ENCODE results near the gene PAOX. TPM values are rescaled to one million over a fixed set of nuclear protein-coding genes. Genes with fewer than 3 reads are reported as not detected.

PAOX gene
- total and polyA plus RNA-seq, 2 of the 13 experiments (the other 11 are each of a cell fraction or from before 2014, with no cell fraction given), result 0.49 to 0.77 TPM

DNA sequence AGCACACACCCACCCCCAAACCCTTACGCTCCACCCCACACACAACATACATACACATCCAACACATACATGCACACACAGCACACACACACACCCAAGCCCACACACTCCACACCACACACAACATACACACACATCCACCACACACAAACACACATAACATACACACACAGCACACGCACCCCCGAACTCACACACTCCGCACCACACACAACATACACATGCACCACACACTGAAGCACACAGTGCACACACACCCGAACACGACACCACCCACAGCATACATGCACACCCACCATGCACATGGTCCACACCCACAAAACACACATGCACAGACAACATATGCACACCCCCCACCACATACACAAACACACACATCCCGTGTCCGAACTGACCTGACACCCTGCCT lies 29.9 kb upstream of the PAOX start (continued):
- no peak for TF ChIP-seq ZNF547 (CRISPR knock-in tag; IDR thresholded peaks at IDR 0.05)
- TF ChIP-seq ZNF224 (CRISPR knock-in tag; IDR thresholded peaks at IDR 0.05), result no peak
- TF ChIP-seq KAT7 (CRISPR knock-in tag; IDR thresholded peaks at IDR 0.05; ENCODE audit: borderline replicate concordance), result no peak
- peak; percentile 57; the same call in 1 of the 2 replicates for TF ChIP-seq HNRNPL (IDR thresholded peaks at IDR 0.05; ENCODE audit: low read depth, low read length)
- TF ChIP-seq KMT2B (CRISPR knock-in tag; IDR thresholded peaks at IDR 0.05), result no peak
- TF ChIP-seq ZNF160 (CRISPR knock-in tag; IDR thresholded peaks at IDR 0.05), result no peak
- TF ChIP-seq, protein P1, sequence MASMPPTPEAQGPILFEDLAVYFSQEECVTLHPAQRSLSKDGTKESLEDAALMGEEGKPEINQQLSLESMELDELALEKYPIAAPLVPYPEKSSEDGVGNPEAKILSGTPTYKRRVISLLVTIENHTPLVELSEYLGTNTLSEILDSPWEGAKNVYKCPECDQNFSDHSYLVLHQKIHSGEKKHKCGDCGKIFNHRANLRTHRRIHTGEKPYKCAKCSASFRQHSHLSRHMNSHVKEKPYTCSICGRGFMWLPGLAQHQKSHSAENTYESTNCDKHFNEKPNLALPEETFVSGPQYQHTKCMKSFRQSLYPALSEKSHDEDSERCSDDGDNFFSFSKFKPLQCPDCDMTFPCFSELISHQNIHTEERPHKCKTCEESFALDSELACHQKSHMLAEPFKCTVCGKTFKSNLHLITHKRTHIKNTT (CRISPR knock-in tag; IDR thresholded peaks at IDR 0.05), result no peak
- no peak for TF ChIP-seq MTF1 (CRISPR knock-in tag; IDR thresholded peaks at IDR 0.05)
- TF ChIP-seq, protein P2, sequence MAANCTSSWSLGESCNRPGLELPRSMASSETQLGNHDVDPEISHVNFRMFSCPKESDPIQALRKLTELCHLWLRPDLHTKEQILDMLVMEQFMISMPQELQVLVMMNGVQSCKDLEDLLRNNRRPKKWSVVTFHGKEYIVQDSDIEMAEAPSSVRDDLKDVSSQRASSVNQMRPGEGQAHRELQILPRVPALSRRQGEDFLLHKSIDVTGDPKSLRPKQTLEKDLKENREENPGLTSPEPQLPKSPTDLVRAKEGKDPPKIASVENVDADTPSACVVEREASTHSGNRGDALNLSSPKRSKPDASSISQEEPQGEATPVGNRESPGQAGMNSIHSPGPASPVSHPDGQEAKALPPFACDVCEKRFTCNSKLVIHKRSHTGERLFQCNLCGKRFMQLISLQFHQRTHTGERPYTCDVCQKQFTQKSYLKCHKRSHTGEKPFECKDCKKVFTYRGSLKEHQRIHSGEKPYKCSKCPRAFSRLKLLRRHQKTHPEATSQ (CRISPR knock-in tag; IDR thresholded peaks at IDR 0.05; ENCODE audit: borderline replicate concordance), result no peak

DNA sequence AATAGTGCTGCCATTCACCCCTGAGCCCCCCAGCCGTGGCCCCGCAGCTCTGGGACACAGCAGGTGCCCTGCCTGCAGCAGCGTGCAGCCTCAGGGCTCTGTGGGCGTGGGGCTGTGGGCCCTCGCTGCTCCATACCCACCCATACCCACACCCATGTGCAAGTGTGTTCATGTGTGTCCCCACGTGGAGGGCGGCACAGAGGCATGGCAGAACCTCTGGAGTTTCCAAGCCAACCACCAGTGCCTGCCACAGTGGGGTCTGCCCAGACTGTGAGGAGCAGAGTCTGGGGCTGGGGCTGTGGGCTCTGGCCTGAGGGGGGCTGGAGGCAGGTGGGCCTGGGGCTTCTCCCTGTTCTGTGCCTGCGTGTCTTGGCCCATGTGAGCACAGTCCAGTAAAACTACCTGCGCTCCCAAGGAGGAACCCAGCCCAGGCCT lies 29.5 kb upstream of the PAOX start:
- H3K4me2 ChIP-seq (ENCODE audit: low read depth, low read length), result no peak overlapping the region
- intact Hi-C loops (cut with micrococcal nuclease; ENCODE audit: unreplicated experiment) (loop anchor here (1.0 kb wide), 1 partner anchor 21 kb away; no protein-coding TSS in a partner anchor), in situ Hi-C loops (cut with HindIII; ENCODE audit: extremely low pct_ligation_motif_present, low pct_unique_long_range_greater_than_20kb) (no loop called here)
- BruUV-seq (replicated peaks), result no TSS peak
- ChIA-PET CTCF (ENCODE audit: low intra/inter-chr PET ratio, low total read pairs) (no interaction called here), POLR2A (no interaction called here)
- no peaks in the 10 kb centered on the region for H3K79me2 ChIP-seq (ENCODE audit: insufficient read depth, low read length)
- H3K27ac ChIP-seq (ENCODE audit: extremely low read length, insufficient read depth, low read length), result no peak overlapping the region
- H3K4me1 ChIP-seq (ENCODE audit: insufficient read depth, low read length), result peaks cover 49% of the 10 kb centered on the region
- no peaks in the 10 kb centered on the region for H3K9me3 ChIP-seq (ENCODE audit: low read length)
- no peak for DNase-seq (ENCODE audit: low spot score)
- peaks cover 9% of the 10 kb centered on the region; the same call in 1 of the 2 replicates for H4K20me1 ChIP-seq (ENCODE audit: insufficient read depth, low read length)
- H3K27me3 ChIP-seq (ENCODE audit: control insufficient read depth in 1 of 2, insufficient read depth in 2 of 2, low read length in 2 of 2), result no peaks in the 10 kb centered on the region
- no peak for ATAC-seq
- no peak overlapping the region for H3K9ac ChIP-seq (ENCODE audit: insufficient read depth, low read depth, low read length)
- H3K4me3 ChIP-seq (replicated peaks in 1 of 3; ENCODE audit: insufficient read depth in 1 of 3, low read depth in 2 of 3, low read length in 3 of 3), result no peak overlapping the region
- no peak for FAIRE-seq
- no peaks in the 10 kb centered on the region for H3K36me3 ChIP-seq (replicated peaks in 1 of 2; ENCODE audit: control insufficient read depth in 1 of 2, insufficient read depth in 2 of 2, low read length in 2 of 2)
- H2AFZ ChIP-seq (ENCODE audit: low read length), result no peak overlapping the region
- WGBS (ENCODE audit: low lambda C conversion rate), result 85% methylated on average over 3 of the region's 9 CpGs
- TF ChIP-seq NFIC (IDR thresholded peaks at IDR 0.05; ENCODE audit: low read length), result no peak
- TF ChIP-seq, protein P3, sequence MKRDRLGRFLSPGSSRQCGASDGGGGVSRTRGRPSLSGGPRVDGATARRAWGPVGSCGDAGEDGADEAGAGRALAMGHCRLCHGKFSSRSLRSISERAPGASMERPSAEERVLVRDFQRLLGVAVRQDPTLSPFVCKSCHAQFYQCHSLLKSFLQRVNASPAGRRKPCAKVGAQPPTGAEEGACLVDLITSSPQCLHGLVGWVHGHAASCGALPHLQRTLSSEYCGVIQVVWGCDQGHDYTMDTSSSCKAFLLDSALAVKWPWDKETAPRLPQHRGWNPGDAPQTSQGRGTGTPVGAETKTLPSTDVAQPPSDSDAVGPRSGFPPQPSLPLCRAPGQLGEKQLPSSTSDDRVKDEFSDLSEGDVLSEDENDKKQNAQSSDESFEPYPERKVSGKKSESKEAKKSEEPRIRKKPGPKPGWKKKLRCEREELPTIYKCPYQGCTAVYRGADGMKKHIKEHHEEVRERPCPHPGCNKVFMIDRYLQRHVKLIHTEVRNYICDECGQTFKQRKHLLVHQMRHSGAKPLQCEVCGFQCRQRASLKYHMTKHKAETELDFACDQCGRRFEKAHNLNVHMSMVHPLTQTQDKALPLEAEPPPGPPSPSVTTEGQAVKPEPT (CRISPR knock-in tag; IDR thresholded peaks at IDR 0.05; ENCODE audit: low read depth), result no peak
- TF ChIP-seq, protein P4, sequence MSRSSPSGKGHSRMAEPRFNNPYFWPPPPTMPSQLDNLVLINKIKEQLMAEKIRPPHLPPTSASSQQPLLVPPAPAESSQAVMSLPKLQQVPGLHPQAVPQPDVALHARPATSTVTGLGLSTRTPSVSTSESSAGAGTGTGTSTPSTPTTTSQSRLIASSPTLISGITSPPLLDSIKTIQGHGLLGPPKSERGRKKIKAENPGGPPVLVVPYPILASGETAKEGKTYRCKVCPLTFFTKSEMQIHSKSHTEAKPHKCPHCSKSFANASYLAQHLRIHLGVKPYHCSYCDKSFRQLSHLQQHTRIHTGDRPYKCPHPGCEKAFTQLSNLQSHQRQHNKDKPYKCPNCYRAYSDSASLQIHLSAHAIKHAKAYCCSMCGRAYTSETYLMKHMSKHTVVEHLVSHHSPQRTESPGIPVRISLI (CRISPR knock-in tag; IDR thresholded peaks at IDR 0.05; ENCODE audit: borderline replicate concordance), result no peak
- no peak for TF ChIP-seq GATAD2A (CRISPR knock-in tag; IDR thresholded peaks at IDR 0.05)
- TF ChIP-seq RBAK (CRISPR knock-in tag; IDR thresholded peaks at IDR 0.05), result no peak
- no peak for TF ChIP-seq JUN (CRISPR knock-in tag; IDR thresholded peaks at IDR 0.05)
- TF ChIP-seq ZFP82 (CRISPR knock-in tag; IDR thresholded peaks at IDR 0.05; ENCODE audit: borderline replicate concordance), result no peak
- TF ChIP-seq NFATC3 (CRISPR knock-in tag; IDR thresholded peaks at IDR 0.05), result no peak
- peak; percentile 4; the same call in 1 of the 2 replicates for TF ChIP-seq DNMT1 (CRISPR knock-in tag; IDR thresholded peaks at IDR 0.05)
- no peak for TF ChIP-seq TSC22D2 (CRISPR knock-in tag; IDR thresholded peaks at IDR 0.05; ENCODE audit: borderline replicate concordance)
- no peak for TF ChIP-seq SAP130 (CRISPR knock-in tag; IDR thresholded peaks at IDR 0.05; ENCODE audit: low read depth)
- TF ChIP-seq ZNF570 (CRISPR knock-in tag; IDR thresholded peaks at IDR 0.05; ENCODE audit: borderline replicate concordance), result no peak

Measured in HepG2 (cell line).